Measurements from ENCODE around the gene PEPD.

PEPD gene

GRCh38 chr19:33405254-33405552 is 116.4 kb downstream of the PEPD start:
- no peak for FAIRE-seq

GRCh38 chr19:33404506-33405253 is 116.9 kb downstream of the PEPD start:
- no peak for FAIRE-seq

GRCh38 chr19:33403973-33404304 is 117.7 kb downstream of the PEPD start:
- FAIRE-seq, result no peak

DNA sequence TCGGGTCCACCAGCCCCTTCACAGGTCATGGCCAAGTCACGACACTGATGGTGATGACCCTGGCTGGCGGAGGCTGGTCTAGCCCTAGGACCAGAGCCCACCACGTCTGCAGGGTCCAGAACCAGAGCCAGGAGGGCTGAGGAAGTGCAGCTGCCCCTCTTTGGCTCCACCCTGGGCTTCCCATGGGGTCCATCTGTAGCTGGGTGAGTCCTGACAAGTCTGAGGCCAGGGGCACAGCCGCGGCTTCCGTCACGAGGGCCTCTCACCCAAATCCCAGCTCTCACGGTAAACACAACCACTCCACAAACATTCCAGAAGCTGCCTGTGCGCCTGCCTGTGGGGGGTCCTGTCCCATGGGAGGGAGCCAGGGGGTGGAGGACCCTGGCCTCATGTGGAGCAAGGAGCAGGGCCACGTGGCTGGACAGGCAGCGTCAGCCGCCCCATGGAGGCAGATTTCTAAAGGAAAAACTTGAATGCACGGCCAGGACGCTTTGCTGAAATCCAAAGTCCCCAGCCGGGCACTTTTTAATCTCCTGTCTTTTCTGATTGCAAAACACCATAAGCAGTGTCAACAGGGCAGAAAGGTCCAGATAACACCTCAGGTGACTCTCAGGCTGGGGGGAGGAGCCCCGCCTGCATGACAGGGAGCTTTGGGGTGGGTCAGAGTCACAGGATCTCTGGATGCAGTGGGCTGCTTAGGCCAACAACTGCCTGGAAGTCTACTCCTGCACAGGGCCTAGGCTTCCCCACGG is 118.2 kb downstream of the PEPD start:
- FAIRE-seq, result no peak

DNA sequence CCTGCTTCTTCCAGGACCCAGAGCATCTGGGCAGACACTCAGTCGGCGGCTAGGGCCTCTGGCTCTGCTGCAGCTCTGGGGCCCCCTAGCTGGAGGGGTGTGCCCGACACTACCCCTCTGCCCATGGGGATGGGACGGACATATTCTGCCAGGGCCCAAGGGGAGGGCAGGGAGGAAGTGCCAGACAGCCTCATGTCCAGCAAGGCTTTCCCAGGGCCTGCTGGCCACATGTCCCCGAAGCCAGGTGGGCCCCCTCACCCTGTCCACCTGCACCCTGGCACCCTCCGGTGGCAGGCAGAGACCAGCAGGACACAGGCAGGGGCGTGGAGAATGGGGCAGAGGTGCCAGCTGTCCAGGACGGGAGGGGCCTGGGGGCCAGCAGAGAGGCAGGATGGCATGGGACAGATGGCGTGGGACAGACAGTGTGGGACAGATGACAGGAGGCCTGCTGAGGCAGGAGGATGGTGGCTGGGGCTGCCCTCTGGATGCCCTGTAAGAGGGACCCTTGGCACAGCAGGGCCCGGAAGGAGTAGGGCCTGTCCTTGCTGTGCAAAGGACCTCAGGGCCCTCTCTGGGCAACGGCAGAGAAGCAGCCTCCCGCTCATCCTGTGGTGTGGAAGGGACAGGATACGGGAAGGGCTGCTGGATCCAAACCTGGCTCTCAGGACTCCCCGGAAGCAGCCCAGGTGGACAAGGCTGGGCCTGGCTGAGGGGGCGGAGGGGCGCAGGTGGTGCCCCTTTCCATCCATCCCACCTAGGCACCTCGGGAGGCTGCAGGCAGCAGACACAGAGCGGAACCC is 119.0 kb downstream of the PEPD start:
- FAIRE-seq, result no peak

DNA sequence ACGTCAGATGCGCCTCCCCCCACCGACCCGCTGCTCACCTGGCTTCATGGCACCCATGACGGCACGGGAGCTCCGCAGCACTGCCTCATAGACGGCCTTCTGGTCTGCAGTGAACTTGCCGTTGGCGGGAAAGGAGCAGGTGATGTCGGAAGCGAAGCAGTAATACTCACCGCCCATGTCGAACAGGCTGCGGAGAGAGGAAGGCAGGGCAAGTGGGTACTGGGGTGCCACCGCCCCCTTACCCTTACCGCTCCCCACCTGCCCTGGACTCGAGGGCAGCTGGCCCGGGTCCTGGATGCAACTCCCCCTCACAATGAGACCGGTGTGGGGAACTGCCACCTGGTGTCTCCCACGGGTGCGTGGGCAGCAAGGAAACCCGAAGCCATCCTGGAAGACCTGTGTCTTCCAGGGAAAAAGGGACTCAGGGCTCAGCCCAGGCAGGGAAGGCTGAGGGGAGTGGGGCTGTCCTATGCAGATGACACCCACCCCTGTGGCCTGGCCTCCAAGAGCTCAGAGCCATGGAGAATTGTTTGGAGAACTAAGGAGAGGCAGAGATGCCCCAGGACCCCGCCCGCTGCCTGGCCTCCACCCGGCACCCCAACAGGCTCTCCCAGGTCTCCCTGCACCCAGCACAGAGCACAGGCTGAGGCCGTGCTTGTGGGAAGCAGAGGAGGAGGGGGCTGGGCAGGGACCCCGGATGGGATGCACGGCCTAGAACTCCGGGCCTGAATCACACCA is 119.7 kb downstream of the PEPD start:
- no peak for FAIRE-seq

DNA sequence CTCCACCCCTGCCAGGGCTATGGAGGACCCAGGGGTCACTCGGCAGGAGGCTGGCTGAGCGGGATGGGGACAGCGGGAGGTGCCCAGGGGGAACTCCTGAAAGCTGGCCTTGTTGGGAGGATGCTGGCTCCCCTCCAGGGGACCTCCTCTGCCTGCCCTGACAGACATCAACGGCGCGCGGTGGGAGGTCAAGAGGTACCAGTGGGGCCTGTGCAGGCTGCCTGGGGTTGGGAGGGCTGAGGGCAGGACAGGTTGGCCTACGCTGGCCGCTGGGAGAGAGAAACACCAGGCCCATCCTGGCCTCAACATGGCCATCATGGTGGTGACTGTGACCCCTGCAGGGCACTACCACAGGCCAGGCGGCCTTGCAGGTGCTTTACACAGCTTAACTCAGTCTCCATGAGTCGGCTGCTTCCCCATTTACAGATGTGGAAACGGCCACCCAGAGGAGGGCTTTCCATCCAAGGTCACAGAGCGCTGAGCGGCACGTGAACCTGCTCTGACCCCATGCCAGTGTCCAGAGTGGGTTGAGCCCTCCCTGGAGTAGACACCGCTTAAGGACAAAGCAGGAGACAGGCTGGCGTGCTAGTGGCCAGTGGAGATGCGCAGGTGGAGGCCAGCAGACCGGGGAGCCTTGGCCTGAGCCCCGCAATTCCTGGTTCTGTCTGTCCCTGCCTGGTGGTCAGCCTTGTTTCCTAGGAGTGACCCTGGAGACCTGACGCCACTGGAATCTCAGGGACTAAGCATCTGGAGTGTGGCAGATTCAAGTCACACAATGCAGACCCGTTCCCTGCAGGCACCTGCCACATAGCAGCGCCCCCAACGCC is 120.5 kb downstream of the PEPD start:
- FAIRE-seq, result no peak

DNA sequence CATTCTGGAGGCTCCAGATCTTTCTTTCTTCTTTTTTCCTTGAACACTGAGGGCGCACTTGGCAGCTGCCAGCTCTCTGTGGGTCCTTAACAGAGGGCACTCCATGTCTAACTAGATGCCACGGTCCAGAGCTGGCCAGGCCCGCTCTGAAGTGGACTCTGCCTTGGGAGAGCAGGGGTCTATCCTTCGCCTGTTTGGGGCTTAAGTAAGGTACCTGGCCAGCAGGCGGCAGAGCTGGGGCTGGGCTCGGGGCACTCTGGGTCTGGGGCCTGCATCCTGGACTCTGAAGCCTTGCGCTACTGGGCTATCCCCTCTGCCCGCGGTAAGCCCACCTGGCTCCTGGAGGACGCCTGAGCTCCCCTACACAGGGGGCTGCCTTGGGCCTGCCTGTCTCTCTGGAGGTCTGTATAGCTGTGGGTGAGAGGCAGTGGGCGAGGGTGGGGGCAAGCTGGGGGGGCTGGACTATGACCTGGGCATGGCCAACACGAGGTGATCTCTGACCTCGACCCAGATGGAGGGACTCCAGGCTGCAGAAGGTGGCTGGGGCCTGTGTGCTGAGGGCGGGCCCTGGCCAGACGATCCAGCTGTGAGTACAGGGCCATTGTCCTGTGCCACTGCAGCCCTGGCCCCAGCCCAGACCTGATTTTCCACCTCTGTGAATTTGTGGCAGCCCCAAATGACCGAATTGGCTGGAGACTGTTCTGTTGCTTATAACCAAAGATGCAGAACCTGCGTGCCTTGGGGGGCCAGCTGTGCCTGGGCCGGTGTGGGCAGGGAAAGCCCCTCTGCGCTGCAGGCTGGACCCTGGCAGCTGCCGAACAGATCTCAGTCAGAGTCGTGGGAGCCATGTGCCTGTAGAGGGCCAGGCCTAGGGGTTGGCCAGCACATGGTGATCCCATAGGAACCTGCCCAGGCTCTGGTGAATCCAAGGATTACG is 121.6 kb downstream of the PEPD start:
- FAIRE-seq, result no peak

- FAIRE-seq, result no peak
Measured at GRCh38 chr19:33399081-33399744, 122.4 kb downstream of the PEPD start.

DNA sequence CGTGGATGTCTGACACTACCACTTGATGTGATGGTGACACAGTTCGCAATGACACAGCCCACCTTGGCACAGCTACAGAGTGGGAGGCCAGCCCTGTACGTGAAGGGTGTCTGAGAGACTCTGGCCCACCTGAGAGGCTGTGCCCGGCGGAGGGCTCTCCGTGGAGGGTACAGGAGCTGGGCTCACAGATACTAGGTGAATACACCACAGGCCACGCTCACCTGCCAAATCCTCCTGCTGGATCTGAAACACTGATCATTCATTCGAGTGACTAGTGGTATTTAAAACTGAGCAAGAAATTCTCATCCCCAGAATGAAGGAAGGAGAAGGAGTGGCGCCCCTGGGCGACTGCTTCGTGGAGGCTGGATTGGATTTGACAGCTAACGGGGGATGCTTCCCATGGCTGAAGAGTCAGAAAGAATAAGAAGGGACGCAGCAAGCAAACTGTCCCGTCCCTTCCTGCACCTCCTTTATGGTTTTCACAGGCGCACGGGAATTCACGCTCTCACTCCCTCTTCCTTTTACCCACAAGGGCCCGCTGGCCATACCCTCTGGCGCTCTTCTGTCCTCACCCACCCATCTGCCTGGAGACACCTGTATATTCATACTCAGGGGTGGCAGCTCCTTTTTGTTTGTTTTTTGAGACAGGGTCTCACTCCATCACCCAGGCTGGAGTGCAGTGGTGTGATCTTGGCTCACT is 123.1 kb downstream of the PEPD start:
- no peak for FAIRE-seq

DNA sequence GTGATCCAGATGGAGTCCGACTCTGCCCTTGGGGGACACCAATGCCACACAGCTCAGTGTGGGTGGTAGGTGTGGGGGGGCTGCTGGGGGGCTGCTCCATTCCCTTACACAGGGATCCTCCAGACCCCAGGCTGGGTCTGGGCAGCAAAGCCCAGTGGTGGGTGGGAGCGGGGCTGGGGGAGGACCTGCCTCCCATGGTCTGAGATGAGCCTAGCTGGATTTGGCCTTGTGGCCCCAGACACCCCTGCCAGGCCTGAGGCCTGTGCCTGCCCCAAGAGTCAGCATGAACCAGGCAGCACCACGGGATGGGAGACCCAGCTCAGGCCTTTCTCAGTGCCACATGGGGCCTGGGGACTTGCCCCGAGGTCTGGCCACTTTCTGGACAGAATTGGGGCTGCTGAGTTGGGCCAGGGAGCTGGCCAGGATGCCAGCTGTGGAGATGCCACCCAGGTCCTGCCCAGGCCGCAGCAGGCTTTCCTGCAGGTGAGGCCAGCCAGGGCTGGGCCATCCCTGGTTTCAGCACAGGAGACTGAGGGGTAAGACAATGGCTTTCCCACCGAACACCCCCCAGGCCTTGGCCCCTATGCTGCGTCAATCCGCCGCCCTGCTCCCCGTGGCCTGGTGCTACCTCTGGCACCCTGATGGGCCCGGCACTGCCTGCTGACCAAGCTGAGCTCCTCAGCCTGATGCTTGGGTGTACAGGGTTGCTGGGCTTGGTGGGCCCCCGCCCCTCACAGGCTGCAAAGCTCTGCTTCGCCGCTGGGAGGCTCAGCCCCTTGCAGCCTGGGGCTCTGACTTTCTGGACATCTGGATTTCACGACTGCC is 123.8 kb downstream of the PEPD start:
- FAIRE-seq, result no peak

DNA sequence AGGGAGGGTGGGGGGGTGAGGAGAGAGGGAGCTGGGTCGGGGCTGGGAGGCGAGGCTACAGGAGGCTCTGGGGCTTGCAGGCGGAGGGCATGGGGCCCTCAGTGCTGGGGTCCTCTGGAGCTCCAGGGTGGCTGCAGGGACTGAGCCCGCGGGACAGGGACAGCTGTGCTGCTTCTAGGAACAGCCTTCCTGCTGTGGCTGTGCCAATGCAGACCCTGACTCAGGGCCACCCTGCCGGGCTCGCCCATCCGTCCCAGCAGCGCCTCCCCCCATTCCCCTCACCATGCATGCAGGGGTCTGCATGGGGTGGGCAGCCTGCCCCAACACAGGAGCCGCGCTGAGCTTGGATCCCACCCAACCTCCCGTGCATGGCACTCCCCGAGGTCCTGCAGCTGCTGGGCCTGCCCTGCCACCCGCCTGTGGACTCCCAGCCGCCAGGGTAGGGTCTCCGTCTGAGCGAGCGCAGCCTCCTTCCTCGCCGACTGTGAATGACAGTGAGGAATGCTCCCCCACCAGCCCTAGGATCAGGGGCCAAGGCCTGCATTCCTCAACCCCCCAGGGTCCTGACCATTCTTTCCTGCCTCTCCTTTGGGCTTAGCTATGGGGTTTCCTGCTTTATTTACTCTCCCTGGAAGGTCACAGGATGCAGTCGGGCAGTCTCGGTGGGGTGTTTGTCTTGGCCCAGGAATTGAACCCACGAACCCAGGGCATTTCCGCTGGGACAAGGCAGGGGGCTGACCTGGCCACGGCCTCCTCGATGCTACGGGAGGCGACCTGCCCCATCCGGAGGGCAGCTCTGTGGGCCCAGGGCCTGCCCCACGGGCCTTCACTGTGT is 124.7 kb downstream of the PEPD start:
- no peak for FAIRE-seq

DNA sequence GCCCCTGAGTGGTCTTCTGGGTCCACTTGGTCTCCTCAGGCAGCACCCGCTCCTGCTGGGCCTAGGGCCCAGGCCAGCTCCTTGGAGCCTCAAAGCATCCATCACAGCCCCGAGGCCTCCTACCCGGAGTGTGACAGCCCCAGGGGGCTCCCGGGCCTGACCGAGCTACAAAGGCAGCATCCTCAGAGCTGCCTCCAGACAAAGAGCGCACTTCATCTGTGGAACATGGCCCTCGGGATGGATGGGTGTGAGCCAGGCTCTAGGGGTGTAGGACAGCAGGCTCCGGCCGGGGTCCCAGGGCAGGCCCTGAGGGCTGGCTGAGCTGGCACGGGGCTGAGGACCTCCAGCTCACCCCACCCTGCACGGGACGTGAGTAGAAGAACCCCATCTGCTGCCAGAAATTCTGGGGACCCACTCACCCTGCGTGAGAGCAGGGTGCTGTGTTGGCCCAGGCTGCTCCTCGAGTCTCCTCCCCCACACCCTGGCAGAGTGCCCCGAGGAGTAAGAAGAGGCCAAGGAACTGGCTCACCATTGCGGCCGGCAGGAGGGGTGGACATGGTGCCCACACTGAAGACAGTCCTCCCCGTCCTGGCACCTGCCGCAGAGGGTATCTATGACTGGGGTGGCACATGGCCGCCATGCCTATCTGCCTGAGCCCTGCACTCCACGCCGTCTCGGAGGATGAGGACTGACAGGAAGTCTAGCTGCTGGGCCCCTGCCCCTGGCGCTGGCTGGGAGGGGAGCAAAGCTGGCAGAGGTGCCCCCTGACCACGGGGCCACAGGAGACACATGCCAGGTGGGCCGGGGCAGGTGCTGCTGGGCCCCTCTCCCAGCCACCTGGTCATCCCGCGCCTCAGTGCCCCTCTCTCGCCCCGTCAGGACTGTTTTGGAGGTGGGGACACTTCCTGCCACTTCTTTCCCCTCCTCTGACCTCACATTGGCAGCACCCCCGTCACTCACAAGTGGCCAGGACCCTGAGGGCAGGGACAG is 125.7 kb downstream of the PEPD start:
- no peak for FAIRE-seq

DNA sequence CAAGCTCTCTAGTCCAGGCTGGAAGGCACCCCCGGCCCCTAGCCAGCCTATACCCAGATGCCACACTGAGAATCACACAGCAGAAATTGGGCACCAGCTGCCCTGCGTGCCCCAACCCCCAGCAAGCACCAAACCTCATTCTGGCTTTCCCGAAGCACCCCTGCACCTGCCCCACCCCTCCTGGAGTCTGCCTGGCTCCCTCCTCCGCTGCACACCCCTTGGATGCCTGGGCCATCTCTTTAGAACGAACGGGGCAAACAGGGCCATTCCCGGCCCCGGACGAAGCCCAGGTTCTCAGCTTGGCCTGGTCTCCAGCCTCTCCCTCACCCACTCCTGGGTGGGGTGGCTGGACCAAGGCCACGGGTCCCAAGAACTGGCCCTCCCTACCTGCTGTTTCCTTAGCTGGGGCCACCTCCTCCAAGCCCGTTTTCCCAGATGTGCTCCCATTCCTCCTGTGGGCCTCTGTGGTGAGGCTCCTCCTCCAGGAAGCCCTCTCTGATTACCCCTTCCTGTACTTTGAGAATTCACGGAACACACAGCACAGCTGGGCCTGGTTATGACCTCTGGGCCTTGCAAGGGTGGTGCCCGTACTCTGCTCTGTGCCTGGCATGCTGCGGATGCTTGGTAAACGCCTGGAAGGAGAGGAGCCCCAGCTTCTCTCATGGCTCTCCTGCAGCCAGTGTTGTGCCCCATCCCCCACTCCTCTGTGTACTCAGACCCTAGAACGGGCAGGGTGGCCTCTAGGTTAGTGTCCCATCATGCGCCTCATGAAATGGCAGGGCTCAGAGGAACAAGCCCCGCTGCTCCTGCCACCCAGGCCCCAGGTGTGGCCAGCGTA is 126.6 kb downstream of the PEPD start:
- no peak for FAIRE-seq

- FAIRE-seq, result no peak
Measured at GRCh38 chr19:33394006-33394722, 127.4 kb downstream of the PEPD start.

Measured in endometrium (tissue), 2 donors.